Coronary artery (tissue), 2 donors: Measurements from ENCODE around the gene CTTNBP2.

ENCODE experiments used
- DNase-seq: peaks from one replicate; pipeline ENCODE4 v3.0.0-alpha.2; 2017; ENCODE audit warnings: low spot score
- H3K27ac ChIP-seq, 2 donors: fragments of 200-600 bp; sonication (generic); one replicate each; pipeline ENCODE4 v1.5.1; 2016 to 2019
- H3K4me3 ChIP-seq: fragments of 200-600 bp; sonication (generic); 2 replicates; pipeline ENCODE4 v1.5.1; 2016; ENCODE audit warnings: mild to moderate bottlenecking, moderate library complexity
- TF ChIP-seq, protein P1 (sequence below): fragments of 200-600 bp; sonication (generic); IDR thresholded peaks from one replicate; pipeline ENCODE4 v1.5.1; 2019; ENCODE audit warnings: antibody characterized with exemption

The CTTNBP2 gene

DNA sequence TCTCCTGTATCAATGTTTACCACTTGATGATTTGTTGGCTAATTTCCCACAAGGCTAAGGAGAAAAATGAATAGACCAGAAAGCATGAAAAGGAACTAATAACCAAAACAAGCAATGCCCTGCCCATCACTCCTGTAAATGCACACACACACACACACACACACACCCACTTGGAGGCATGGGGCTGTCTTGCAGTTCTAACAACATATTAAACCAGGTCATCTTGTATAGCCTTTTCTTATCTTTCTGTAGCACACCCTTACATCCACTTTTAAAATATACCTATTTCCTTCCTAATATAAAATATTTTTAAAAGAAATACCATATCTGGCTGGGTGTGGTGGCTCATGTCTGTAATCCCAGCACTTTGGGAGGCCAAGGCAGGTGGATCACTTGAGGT, 105.3 kb downstream of the CTTNBP2 start:
- no peak overlapping the region for H3K4me3 ChIP-seq
- TF ChIP-seq, protein P1, sequence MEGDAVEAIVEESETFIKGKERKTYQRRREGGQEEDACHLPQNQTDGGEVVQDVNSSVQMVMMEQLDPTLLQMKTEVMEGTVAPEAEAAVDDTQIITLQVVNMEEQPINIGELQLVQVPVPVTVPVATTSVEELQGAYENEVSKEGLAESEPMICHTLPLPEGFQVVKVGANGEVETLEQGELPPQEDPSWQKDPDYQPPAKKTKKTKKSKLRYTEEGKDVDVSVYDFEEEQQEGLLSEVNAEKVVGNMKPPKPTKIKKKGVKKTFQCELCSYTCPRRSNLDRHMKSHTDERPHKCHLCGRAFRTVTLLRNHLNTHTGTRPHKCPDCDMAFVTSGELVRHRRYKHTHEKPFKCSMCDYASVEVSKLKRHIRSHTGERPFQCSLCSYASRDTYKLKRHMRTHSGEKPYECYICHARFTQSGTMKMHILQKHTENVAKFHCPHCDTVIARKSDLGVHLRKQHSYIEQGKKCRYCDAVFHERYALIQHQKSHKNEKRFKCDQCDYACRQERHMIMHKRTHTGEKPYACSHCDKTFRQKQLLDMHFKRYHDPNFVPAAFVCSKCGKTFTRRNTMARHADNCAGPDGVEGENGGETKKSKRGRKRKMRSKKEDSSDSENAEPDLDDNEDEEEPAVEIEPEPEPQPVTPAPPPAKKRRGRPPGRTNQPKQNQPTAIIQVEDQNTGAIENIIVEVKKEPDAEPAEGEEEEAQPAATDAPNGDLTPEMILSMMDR: no peak
- DNase-seq: no peak
- no peak overlapping the region for H3K27ac ChIP-seq

DNA sequence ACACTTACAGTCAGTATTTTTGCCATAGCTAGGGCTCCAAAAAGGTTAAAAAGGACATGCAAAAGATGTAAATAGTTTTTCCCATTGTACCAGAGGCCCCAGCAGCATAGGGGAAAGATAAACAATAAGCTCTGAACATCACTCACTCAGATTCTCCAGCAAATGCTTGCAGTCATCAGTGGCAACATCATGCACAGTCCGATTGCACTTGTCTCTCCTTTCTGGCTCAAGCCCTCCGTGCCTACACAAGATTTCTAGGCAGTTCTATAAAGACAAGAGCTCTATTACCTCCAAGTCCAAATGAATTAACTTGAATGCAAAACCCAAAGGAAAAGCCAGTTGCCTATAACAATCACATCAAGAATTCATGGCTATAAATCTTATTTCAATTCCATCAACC, 106.3 kb downstream of the CTTNBP2 start:
- DNase-seq: no peak
- no peak overlapping the region for H3K27ac ChIP-seq
- TF ChIP-seq, protein P1: no peak
- H3K4me3 ChIP-seq: no peak overlapping the region

GRCh38 chr7:117764031-117764430, 109.2 kb downstream of the CTTNBP2 start:
- no peak for DNase-seq
- no peak overlapping the region for H3K27ac ChIP-seq
- TF ChIP-seq, protein P1: no peak
- H3K4me3 ChIP-seq: no peak overlapping the region

GRCh38 chr7:117762055-117762454, 111.2 kb downstream of the CTTNBP2 start:
- TF ChIP-seq, protein P1: no peak
- no peak overlapping the region for H3K27ac ChIP-seq

DNA sequence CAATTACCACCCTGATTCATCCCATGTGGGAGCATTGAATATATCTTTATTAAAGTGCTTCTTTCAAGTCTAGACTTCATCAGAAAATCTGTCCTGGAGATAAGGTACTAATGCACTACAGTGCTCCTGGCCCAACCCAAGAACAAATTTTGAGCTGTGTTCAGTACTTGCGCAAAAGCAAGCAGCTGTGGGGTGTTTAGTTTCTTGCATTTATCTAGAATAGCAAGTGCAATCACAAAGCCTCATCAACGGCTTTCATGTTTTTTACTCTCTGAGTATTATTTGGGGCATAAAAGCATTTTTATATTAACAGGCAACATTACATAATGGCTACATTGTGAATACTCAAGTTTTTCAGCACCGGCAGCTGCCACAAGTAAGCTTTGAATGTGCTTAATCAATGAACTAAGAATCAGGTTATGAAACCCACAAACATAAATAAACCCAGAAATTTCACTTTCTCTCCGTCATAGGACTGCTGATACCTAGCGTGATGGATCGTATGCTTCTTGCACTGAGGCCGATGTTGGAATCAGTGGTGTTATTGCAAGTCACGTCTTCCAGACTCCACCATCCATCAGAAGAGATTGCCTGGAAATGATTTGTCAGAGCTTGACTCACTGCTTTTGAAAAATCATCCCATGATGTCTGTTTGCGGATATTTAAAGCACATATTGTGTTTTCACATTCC, 113.1 kb downstream of the CTTNBP2 start:
- TF ChIP-seq, protein P1: no peak
- H3K4me3 ChIP-seq: no peak overlapping the region
- no peak overlapping the region for H3K27ac ChIP-seq
- no peak for DNase-seq

More at GRCh38 chr7:117762055-117762454, 111.2 kb downstream of the CTTNBP2 start:
- no peak for DNase-seq
- no peak overlapping the region for H3K4me3 ChIP-seq

GRCh38 chr7:117757440-117757839, 115.8 kb downstream of the CTTNBP2 start:
- Histone ChIP-seq H3K27ac (no peak overlapping the region), H3K4me3 (no peak overlapping the region)
- TF ChIP-seq, protein P1: no peak
- no peak for DNase-seq

GRCh38 chr7:117756586-117757085, 116.6 kb downstream of the CTTNBP2 start:
- H3K4me3 ChIP-seq: no peak overlapping the region
- H3K27ac ChIP-seq: no peak overlapping the region

More at GRCh38 chr7:117756586-117757085, 116.6 kb downstream of the CTTNBP2 start:
- TF ChIP-seq, protein P1: no peak
- DNase-seq: no peak
